Measurements from ENCODE around the gene VAV1. TPM values are rescaled to one million over a fixed set of nuclear protein-coding genes. Genes with fewer than 3 reads are reported as not detected.
A peak's percentile ranks its signal among the peaks of the same experiment; 100 is the strongest.
"Not testable (repeated sequence)": the region's sequence is repeated elsewhere in the genome, so short reads cannot be mapped to it uniquely, and the experiment has no call there.

VAV1 gene
- total RNA-seq, 6 experiments from 2014 or later, result not detected

GRCh38 chr19:6767357-6768235 is 4.9 kb upstream of the VAV1 start, which contains the start of gene SH2D3A:
Gene SH2D3A, minus strand, starts transcription at chr19:6767435. Its CDS starts 3,687 bp downstream, at chr19:6763748.
- no peak for TF ChIP-seq CTCF (IDR thresholded peaks at IDR 0.05)
- no peak within 1 kb of the TSS for H3K27ac Mint-ChIP-seq
- peaks cover 5% of the 10 kb centered on the region for H3K27me3 Mint-ChIP-seq (ENCODE audit: insufficient read depth)
- H3K4me3 Mint-ChIP-seq, result no peak within 1 kb of the TSS
- peaks cover 12% of the 10 kb centered on the region for H3K4me1 Mint-ChIP-seq (ENCODE audit: low read depth)
- DNase-seq, result no peak
- no peaks in the 10 kb centered on the region for H3K9me3 Mint-ChIP-seq
- no peaks in the 10 kb centered on the region for H3K36me3 Mint-ChIP-seq (ENCODE audit: low read depth)

- Mint-ChIP-seq H3K4me3 (no peak overlapping the region), H3K27ac (no peak overlapping the region), H3K4me1 (ENCODE audit: low read depth) (peaks cover 12% of the 10 kb centered on the region), H3K9me3 (no peaks in the 10 kb centered on the region), H3K36me3 (ENCODE audit: low read depth) (no peaks in the 10 kb centered on the region), H3K27me3 (ENCODE audit: insufficient read depth) (peaks cover 5% of the 10 kb centered on the region)
- no peak for TF ChIP-seq CTCF (IDR thresholded peaks at IDR 0.05)
- no peak for DNase-seq
Measured at GRCh38 chr19:6768236-6768785, 4.2 kb upstream of the VAV1 start.

- no peaks in the 10 kb centered on the region for H3K36me3 Mint-ChIP-seq (ENCODE audit: low read depth)
- H3K4me1 Mint-ChIP-seq (ENCODE audit: low read depth), result peaks cover 12% of the 10 kb centered on the region
- H3K4me3 Mint-ChIP-seq, result no peak overlapping the region
- TF ChIP-seq CTCF (IDR thresholded peaks at IDR 0.05), result peak; percentile 76
- no peak for DNase-seq
- H3K27ac Mint-ChIP-seq, result no peak overlapping the region
- no peaks in the 10 kb centered on the region for H3K9me3 Mint-ChIP-seq
- peaks cover 5% of the 10 kb centered on the region for H3K27me3 Mint-ChIP-seq (ENCODE audit: insufficient read depth)
Measured at GRCh38 chr19:6769006-6769619, 3.4 kb upstream of the VAV1 start.

- not testable (repeated sequence) for H3K27ac Mint-ChIP-seq; H3K36me3 Mint-ChIP-seq (ENCODE audit: low read depth); H3K9me3 Mint-ChIP-seq; H3K4me1 Mint-ChIP-seq (ENCODE audit: low read depth); H3K4me3 Mint-ChIP-seq; H3K27me3 Mint-ChIP-seq (ENCODE audit: insufficient read depth); DNase-seq
Measured at GRCh38 chr19:6771648-6772027, 870 bp upstream of the VAV1 start.

- no peak for DNase-seq
- H3K27me3 Mint-ChIP-seq (ENCODE audit: insufficient read depth), result peaks cover 7% of the 10 kb centered on the region
- H3K27ac Mint-ChIP-seq, result no peak overlapping the region
- H3K9me3 Mint-ChIP-seq, result no peaks in the 10 kb centered on the region; the same call in 1 of the 2 replicates
- H3K4me3 Mint-ChIP-seq, result no peak overlapping the region
- TF ChIP-seq CTCF (IDR thresholded peaks at IDR 0.05), result no peak
- H3K4me1 Mint-ChIP-seq (ENCODE audit: low read depth), result no peaks in the 10 kb centered on the region
- H3K36me3 Mint-ChIP-seq (ENCODE audit: low read depth), result no peaks in the 10 kb centered on the region
Measured at GRCh38 chr19:6772866-6773322, 386 bp downstream of the VAV1 start.

Measured in HFFc6 (cell line).